Measurements from ENCODE around the gene ATP5F1A.
"Not testable (repeated sequence)": the region's sequence is repeated elsewhere in the genome, so short reads cannot be mapped to it uniquely, and the experiment has no call there.

Gene ATP5F1A

GRCh38 chr18:46097801-46098615, at the start of gene ATP5F1A:
Gene ATP5F1A (minus strand): TSS chr18:46098296. CDS start chr18:46098231, 65 bp downstream.
- peak; percentile 96 for DNase-seq

- no peak for DNase-seq
Observed at GRCh38 chr18:46141199-46141598, 43.1 kb upstream of the ATP5F1A start.

GRCh38 chr18:46140173-46140572, 42.1 kb upstream of the ATP5F1A start:
- no peak for DNase-seq

GRCh38 chr18:46134920-46135675, 37.0 kb upstream of the ATP5F1A start:
- no peak for DNase-seq

GRCh38 chr18:46133534-46133933, 35.4 kb upstream of the ATP5F1A start:
- DNase-seq = no peak

GRCh38 chr18:46130549-46130948, 32.5 kb upstream of the ATP5F1A start:
- not testable (repeated sequence) for DNase-seq

GRCh38 chr18:46130061-46130460, 32.0 kb upstream of the ATP5F1A start:
- no peak for DNase-seq

GRCh38 chr18:46126625-46127024, 28.5 kb upstream of the ATP5F1A start:
- not testable (repeated sequence) for DNase-seq

GRCh38 chr18:46113751-46114150, 15.7 kb upstream of the ATP5F1A start:
- no peak for DNase-seq

- no peak for DNase-seq
Observed at GRCh38 chr18:46110406-46110805, 12.3 kb upstream of the ATP5F1A start.

GRCh38 chr18:46109386-46109785, 11.3 kb upstream of the ATP5F1A start:
- DNase-seq = no peak

- peak; percentile 97 for DNase-seq
Observed at GRCh38 chr18:46104128-46104911, 6.2 kb upstream of the ATP5F1A start, which contains the start of gene HAUS1. Gene HAUS1 (plus strand): TSS chr18:46104385. CDS start chr18:46104412, 27 bp downstream.

GRCh38 chr18:46099463-46099862, 1.4 kb upstream of the ATP5F1A start:
- DNase-seq = no peak

GRCh38 chr18:46098616-46098933, 479 bp upstream of the ATP5F1A start:
- DNase-seq = peak; percentile 49

GRCh38 chr18:46097431-46097800, 680 bp downstream of the ATP5F1A start:
- DNase-seq = no peak

GRCh38 chr18:46096651-46097300, 1.3 kb downstream of the ATP5F1A start:
- peak; percentile 11 for DNase-seq

GRCh38 chr18:46095532-46095931, 2.6 kb downstream of the ATP5F1A start:
- DNase-seq = no peak

GRCh38 chr18:46088501-46088900, 9.6 kb downstream of the ATP5F1A start:
- DNase-seq = not testable (repeated sequence)

GRCh38 chr18:46084431-46084830, 13.7 kb downstream of the ATP5F1A start:
- no peak for DNase-seq

- DNase-seq = no peak
Observed at GRCh38 chr18:46080156-46080555, 17.9 kb downstream of the ATP5F1A start.

GRCh38 chr18:46079336-46079735, 18.8 kb downstream of the ATP5F1A start:
- no peak for DNase-seq

GRCh38 chr18:46073474-46074331, 24.4 kb downstream of the ATP5F1A start:
- DNase-seq = peak; percentile 66
